GM12872 (cell line): ENCODE measurements around the gene CENATAC.

Source experiments
- TF ChIP-seq, protein P1 (sequence below): IDR thresholded peaks from 3 replicates; pipeline ENCODE4 v1.5.1; 2011; ENCODE audit warnings: low read depth, mild to moderate bottlenecking, low read length, moderate library complexity; ENCODE audit not compliant: insufficient read depth

Gene CENATAC

DNA sequence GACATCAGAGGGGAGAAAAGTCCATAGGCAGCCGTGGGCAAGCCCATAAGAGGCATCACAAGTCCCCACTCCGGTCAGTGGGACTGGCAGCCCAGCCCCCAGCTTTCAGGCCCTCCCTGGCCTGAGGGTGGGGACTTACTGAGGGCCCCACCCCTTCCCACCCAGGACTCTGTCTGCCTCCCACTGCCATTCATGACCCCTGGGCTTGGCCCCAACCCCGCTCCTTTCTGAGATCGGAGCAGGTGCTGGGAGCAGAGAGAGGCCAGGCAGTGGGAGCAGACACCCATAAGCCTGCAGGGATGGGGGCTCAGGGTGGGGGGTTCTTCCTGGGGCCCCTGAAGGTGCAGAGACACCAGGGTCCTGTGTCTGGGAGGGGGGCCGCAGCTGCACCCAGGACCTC is 36.7 kb upstream of the CENATAC start:
- TF ChIP-seq, protein P1, sequence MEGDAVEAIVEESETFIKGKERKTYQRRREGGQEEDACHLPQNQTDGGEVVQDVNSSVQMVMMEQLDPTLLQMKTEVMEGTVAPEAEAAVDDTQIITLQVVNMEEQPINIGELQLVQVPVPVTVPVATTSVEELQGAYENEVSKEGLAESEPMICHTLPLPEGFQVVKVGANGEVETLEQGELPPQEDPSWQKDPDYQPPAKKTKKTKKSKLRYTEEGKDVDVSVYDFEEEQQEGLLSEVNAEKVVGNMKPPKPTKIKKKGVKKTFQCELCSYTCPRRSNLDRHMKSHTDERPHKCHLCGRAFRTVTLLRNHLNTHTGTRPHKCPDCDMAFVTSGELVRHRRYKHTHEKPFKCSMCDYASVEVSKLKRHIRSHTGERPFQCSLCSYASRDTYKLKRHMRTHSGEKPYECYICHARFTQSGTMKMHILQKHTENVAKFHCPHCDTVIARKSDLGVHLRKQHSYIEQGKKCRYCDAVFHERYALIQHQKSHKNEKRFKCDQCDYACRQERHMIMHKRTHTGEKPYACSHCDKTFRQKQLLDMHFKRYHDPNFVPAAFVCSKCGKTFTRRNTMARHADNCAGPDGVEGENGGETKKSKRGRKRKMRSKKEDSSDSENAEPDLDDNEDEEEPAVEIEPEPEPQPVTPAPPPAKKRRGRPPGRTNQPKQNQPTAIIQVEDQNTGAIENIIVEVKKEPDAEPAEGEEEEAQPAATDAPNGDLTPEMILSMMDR = no peak

DNA sequence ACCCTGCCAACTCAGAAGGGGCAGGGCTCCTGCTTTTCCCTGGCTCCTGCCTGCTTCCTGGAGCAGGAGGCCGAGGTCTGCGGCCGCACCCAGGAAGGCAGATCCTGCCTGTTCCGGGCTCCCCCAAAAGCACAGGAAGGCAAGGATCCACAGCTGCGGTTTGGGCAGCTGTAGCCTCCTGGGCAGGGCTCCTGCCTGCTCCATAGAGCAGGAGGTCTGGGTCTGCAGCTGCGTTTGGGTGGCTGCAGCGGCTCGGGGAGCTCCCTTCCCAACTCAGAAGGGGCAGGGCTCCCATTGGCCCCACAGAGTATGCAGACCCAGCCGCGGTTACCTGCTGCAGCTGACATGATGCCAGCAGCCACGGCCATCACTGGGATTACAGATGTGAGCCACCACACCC is 36.3 kb upstream of the CENATAC start:
- TF ChIP-seq, protein P1 = no peak

DNA sequence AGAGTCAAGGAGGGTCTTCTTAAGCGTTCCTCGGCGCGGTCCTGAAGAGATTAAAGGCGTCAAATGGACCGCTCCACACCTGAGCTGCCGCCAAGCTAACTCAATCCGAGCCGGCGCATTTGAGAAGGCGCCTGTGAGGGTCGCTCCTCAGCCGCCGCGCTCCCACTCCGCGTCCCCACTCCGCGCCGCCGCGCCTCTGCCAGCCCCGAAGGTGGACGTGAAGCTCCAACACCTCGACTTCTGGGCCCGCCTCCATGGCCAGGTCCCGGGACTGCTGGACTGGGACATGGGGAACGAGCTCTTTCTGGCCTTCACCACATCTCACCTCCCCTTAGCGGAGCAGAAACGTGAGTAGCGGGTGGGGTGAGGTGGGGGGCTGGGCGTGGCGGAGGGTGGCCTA is 26.3 kb upstream of the CENATAC start, which contains the start of gene FOXR1:
Gene FOXR1, plus strand, starts transcription at position 116 of the 400 bp plus-strand sequence. Its CDS starts 171 bp downstream, at position 287.
- TF ChIP-seq, protein P1 = no peak

DNA sequence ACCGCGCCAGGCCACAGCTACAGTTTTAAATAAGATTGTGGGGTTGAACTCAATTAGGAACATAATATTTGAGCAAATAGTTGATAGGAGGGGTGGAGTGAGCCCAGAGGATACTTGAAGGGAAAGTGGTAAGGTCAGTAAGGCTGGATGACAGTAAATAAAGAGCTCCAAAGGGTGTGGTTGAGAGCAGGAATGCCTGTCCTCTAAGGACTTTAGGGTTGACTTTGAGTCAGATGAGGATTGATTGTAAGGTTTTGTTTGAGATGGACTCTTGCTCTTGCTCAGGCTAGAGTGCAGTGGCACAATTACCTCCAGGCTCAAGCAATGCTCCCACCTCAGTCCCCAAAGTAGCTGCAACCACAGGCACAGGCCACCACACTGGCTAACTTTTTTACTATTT is 24.0 kb upstream of the CENATAC start:
- TF ChIP-seq, protein P1 = no peak

DNA sequence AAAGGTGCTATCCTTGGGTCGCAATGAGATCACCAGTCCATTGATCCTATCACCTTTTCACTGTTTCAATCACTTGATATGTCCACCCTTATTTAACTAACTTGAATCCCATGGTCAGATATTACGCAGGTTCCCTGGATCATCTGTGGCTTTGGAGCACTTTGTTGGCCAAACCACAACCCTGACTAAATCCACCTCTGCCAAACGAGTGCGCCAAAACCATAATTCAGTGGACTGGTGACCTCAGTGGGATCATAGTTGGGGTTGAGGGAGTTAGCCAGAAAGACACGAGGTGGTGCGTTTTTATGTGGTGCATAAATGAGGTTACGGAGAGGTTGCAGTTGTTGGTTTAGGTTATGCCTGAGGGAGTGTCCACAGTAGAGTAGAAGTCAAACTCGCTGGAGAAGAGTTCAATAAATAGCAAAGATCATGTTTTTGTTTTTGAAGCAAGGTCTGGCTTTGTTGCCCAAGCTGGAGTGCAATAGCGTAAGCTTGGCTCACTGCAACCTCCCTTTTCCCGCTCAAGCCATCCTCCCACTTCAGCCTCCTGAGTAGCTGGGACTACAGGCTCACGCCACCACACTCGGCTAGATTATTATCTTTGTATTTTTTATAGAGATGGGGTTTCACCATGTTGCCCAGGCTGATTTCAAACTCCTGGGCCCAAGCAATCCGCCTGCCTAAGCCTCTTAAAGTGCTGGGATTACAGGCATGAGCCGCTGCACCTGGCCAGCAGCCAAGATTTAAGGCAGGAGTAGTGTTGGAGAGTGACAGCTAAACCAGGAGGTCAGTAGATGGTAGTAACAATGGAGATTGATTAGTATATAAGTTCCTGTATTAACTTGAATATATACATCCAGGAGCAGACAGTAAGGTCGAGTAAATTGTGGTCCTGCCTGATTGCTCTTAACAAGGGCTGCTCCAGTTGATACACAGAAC is 21.9 kb upstream of the CENATAC start:
- TF ChIP-seq, protein P1 = no peak

DNA sequence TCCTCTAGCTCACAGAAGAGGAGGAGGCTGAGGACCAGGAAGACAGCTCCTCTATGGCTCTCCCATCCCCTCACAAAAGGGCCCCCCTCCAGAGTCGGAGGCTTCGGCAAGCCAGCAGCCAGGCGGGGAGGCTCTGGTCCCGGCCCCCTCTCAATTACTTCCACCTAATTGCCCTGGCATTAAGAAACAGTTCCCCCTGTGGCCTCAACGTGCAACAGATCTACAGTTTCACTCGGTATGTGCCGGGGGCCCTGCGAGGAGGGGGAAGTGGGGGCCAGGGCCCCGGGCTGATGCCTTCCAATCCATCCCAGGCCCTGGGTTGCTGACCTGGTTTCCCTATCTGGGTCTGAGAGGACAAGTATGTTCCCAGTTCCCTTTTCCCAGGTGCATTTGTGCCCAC is 18.5 kb upstream of the CENATAC start:
- TF ChIP-seq, protein P1 = no peak

DNA sequence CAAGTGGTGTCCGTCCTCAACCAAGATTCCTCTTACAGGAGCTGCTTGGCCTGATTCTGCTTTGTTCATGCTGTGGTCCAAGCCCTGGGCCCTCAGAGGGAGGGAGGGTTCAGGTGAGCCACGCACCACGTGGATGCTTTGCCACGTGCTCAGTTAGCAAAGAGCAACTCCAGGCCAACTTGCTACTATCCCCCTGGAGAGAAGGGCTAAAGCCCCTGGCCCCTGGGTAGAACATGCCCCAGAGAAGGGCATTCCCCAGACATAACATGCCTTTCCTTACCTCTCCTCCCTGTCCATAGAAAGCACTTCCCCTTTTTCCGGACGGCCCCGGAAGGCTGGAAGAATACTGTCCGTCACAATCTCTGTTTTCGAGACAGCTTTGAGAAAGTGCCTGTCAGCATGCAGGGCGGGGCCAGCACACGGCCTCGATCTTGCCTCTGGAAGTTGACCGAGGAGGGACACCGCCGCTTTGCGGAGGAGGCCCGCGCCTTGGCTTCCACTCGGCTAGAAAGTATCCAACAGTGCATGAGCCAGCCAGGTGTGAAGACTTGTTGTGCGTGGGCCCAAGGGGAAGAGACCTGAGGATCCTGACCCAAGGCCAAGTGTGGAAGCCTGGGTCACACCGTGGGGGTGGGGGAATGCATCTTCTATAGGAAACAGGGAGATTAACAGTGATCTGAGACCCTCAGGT is 17.6 kb upstream of the CENATAC start:
- TF ChIP-seq, protein P1 = no peak
